Natural killer cell (primary cell): ENCODE results near the gene IL3RA. TPM values are rescaled to one million over a fixed set of nuclear protein-coding genes. Genes with fewer than 3 reads are reported as not detected.
A peak's percentile ranks its signal among the peaks of the same experiment; 100 is the strongest.

Source experiments
- ATAC-seq, 3 donors: fragments of 150-1000 bp in 2 of 3; fragments of 200-7000 bp in 1 of 3; cut with Tn5 transposase; 1 replicate in 1 of 3; 2 replicates in 2 of 3; pipeline ENCODE4 v1.10.0; 2021; ENCODE audit warnings: mild to moderate bottlenecking in 2 of 3, moderate library complexity in 2 of 3
- DNase-seq, 2 donors: peaks; one replicate each; pipeline versions ENCODE4 v3.0.0 to v3.0.0-alpha.2; 2013 to 2021; ENCODE audit warnings: mixed read lengths in 1 of 2
- H3K27ac ChIP-seq: one replicate; pipeline ENCODE4 v1.5.1; 2013; ENCODE audit warnings: mild to moderate bottlenecking, low read length
- H3K27me3 ChIP-seq: one replicate; pipeline ENCODE4 v1.6.1; 2013; ENCODE audit warnings: low read length; ENCODE audit not compliant: control insufficient read depth, insufficient read depth
- H3K36me3 ChIP-seq: one replicate; pipeline ENCODE4 v1.6.1; 2013; ENCODE audit warnings: low read length; ENCODE audit not compliant: control insufficient read depth, insufficient read depth
- H3K4me1 ChIP-seq: one replicate; pipeline ENCODE4 v1.6.1; 2013; ENCODE audit warnings: low read length; ENCODE audit not compliant: control insufficient read depth, insufficient read depth
- H3K4me3 ChIP-seq: one replicate; pipeline ENCODE4 v1.5.1; 2013; ENCODE audit warnings: low read length
- H3K9me3 ChIP-seq: one replicate; pipeline ENCODE4 v1.6.1; 2013; ENCODE audit warnings: low read length; ENCODE audit not compliant: control insufficient read depth, insufficient read depth
- H3K27ac Mint-ChIP-seq, 2 donors: one replicate each; pipeline ENCODE4 v1.8.0; 2022; ENCODE audit warnings: mild to moderate bottlenecking in 2 of 2, mixed read lengths in 2 of 2, moderate library complexity in 1 of 2
- H3K27me3 Mint-ChIP-seq, 2 donors: one replicate each; pipeline ENCODE4 v1.8.0; 2022; ENCODE audit warnings: low read depth in 2 of 2, mixed read lengths in 2 of 2
- H3K36me3 Mint-ChIP-seq: one replicate; pipeline ENCODE4 v1.8.0; 2022; ENCODE audit warnings: mixed read lengths
- H3K4me1 Mint-ChIP-seq, 2 donors: one replicate each; pipeline ENCODE4 v1.8.0; 2022; ENCODE audit warnings: mixed read lengths in 2 of 2
- H3K4me3 Mint-ChIP-seq: one replicate; pipeline ENCODE4 v1.8.0; 2022; ENCODE audit warnings: mild to moderate bottlenecking, moderate library complexity, mixed read lengths
- H3K9me3 Mint-ChIP-seq, 2 donors: one replicate each; pipeline ENCODE4 v1.8.0; 2022; ENCODE audit warnings: mixed read lengths in 2 of 2
- WGBS: methylation state at CpG from one replicate; pipeline ENCODE4 v1.1.7; 2013; ENCODE audit warnings: missing lambda C conversion rate; ENCODE audit not compliant: insufficient coverage; 5-methylcytosine and 5-hydroxymethylcytosine counted together
- intact Hi-C: fragments of 100-400 bp; cut with micrococcal nuclease; formaldehyde crosslinking; loops from one replicate; pipeline ENCODE4 v1.14.2; 2022
- total RNA-seq, 4 donors: library from RNA; stranded (reverse); fragments of 120-200 nt in 1 of 4; gene quantifications; one replicate each; pipeline versions ENCODE4 v1.2.3 to v1.2.4, GENCODE V29; 2013 to 2022
- TF ChIP-seq, protein P1 (sequence below): fragments of 200-600 bp; IDR thresholded peaks from one replicate; pipeline ENCODE4 v1.8.0; 2022; ENCODE audit warnings: antibody characterized with exemption

The IL3RA gene
- total RNA-seq, 3 donors from 2014 or later (not counting 1 experiment from before 2014, with no cell fraction given) = 3.3 to 97.9 (median 4.4) TPM

DNA sequence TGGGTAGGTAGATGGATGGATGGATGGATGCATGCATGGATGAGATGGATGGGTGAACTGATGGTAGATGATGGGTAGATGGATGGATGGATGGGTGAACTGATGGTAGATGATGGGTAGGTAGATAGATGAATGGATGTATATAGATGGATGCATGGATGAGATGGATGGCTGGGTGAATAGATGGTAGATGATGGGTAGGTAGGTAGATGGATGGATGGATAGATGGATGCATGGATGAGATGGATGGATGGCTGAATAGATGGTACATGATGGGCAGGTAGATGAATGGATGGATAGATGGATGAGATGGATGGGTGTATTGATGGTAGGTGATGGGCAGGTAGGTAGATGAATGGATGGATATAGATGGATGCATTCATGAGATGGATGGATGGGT lies 70.5 kb downstream of the IL3RA start:
- no peak overlapping the region for H3K4me3 ChIP-seq
- Mint-ChIP-seq H3K4me3 (no peak overlapping the region), H3K4me1 (no peaks in the 10 kb centered on the region), H3K27me3 (no peaks in the 10 kb centered on the region), H3K36me3 (no peaks in the 10 kb centered on the region), H3K27ac (no peak overlapping the region), H3K9me3 (no peaks in the 10 kb centered on the region)
- H3K9me3 ChIP-seq = no peaks in the 10 kb centered on the region
- no peaks in the 10 kb centered on the region for H3K27me3 ChIP-seq
- no peak overlapping the region for H3K27ac ChIP-seq
- DNase-seq (no peak), ATAC-seq (no peak)
- no peaks in the 10 kb centered on the region for H3K4me1 ChIP-seq
- TF ChIP-seq, protein P1, sequence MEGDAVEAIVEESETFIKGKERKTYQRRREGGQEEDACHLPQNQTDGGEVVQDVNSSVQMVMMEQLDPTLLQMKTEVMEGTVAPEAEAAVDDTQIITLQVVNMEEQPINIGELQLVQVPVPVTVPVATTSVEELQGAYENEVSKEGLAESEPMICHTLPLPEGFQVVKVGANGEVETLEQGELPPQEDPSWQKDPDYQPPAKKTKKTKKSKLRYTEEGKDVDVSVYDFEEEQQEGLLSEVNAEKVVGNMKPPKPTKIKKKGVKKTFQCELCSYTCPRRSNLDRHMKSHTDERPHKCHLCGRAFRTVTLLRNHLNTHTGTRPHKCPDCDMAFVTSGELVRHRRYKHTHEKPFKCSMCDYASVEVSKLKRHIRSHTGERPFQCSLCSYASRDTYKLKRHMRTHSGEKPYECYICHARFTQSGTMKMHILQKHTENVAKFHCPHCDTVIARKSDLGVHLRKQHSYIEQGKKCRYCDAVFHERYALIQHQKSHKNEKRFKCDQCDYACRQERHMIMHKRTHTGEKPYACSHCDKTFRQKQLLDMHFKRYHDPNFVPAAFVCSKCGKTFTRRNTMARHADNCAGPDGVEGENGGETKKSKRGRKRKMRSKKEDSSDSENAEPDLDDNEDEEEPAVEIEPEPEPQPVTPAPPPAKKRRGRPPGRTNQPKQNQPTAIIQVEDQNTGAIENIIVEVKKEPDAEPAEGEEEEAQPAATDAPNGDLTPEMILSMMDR = no peak
- intact Hi-C loops = no loop called here
- peaks cover 49% of the 10 kb centered on the region for H3K36me3 ChIP-seq

DNA sequence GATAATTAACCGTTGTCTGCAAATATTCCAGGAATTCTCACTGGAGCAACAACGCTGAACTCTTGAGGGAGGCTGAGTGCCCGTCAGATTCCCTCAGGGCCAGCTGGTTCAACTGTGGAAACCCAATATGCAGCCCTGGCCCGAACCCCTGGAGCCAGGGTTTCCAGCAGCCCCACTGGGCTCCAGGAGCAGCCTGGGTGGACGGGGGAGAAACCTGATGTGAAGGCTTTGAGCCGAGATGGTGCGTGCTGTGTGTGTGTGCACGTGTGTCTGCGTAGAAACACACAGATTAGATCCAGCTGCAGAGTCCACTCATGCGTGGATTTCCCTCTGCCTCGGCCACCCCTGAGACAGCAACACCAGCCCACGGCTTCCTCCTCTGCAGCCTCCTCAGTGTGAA lies 74.7 kb downstream of the IL3RA start:
- Mint-ChIP-seq H3K4me1 (peaks cover 6 to 7% of the 10 kb centered on the region in 2 donors), H3K36me3 (peaks cover 8% of the 10 kb centered on the region), H3K9me3 (no peaks in the 10 kb centered on the region), H3K27ac (no peak overlapping the region), H3K27me3 (no peaks in the 10 kb centered on the region), H3K4me3 (no peak overlapping the region)
- Histone ChIP-seq H3K9me3 (no peaks in the 10 kb centered on the region), H3K27me3 (no peaks in the 10 kb centered on the region), H3K36me3 (peaks cover 28% of the 10 kb centered on the region), H3K27ac (no peak overlapping the region), H3K4me3 (no peak overlapping the region), H3K4me1 (no peaks in the 10 kb centered on the region)
- intact Hi-C loops = no loop called here
- no peak for DNase-seq
- WGBS = 84% methylated on average over 12 of the region's 12 CpGs
- TF ChIP-seq, protein P1 = no peak
- no peak for ATAC-seq

DNA sequence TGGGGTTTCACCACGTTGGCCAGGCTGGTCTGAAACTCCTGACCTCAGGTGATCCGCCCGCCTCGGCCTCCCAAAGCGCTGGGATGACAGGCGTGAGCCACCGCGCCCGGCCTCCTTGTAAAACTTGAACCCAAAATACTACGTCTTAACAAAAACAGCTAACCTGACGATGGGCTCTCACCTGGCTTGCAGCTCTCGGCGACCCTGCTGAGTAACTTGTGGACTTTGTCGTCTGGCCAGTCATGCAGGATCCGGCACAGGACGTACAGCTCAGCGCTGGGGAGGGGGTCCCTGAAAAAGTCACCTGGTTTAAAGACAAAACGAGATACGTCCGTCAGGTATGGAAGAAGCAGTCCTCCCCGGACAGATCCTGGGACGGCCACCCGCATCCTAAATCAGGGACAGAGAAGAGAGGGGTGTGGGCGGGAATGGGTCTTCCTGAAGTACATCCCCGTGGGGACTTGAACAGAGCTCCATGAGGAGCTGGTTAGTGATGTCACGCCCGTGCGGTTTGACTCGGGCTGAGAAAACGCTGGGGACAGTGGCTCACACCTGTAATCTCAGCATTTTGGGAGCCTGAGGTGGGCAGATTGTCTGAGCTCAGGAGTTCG lies 76.1 kb downstream of the IL3RA start:
- Histone ChIP-seq H3K4me3 (no peak overlapping the region), H3K4me1 (no peaks in the 10 kb centered on the region), H3K9me3 (no peaks in the 10 kb centered on the region), H3K27ac (no peak overlapping the region), H3K36me3 (peaks cover 15% of the 10 kb centered on the region), H3K27me3 (no peaks in the 10 kb centered on the region)
- Mint-ChIP-seq H3K4me3 (no peak overlapping the region), H3K36me3 (peaks cover 8% of the 10 kb centered on the region), H3K4me1 (peaks cover 6 to 7% of the 10 kb centered on the region in 2 donors), H3K9me3 (no peaks in the 10 kb centered on the region), H3K27ac (peak overlapping the region in 1 of 2 donors; percentile 66), H3K27me3 (no peaks in the 10 kb centered on the region)
- ATAC-seq (no peak), DNase-seq (no peak)
- TF ChIP-seq, protein P1 = no peak
- intact Hi-C loops = no loop called here
- 92% methylated on average over 31 of the region's 31 CpGs for WGBS

DNA sequence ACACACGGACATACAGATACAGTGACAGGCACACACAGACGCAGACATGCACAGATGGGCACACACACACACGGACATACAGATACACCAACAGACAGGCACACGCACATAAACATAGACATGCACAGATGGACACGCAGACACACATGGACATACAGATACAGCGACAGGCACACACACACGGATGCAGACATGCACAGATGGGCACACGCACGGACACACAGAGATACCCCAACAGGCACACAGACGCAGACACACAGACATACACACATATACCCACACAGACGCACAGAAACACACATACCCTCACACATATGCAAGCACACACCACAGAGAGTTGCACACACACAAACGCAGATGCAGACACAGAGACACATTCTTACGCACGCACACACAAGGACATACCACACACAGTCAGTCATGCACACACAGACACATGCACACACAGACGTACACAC lies 79.8 kb downstream of the IL3RA start:
- Mint-ChIP-seq H3K27me3 (no peaks in the 10 kb centered on the region), H3K27ac (no peak overlapping the region), H3K36me3 (peaks cover 8% of the 10 kb centered on the region), H3K9me3 (peaks cover 3 to 5% of the 10 kb centered on the region in 2 donors), H3K4me3 (no peak overlapping the region), H3K4me1 (peaks cover 7 to 16% of the 10 kb centered on the region in 2 donors)
- no peak overlapping the region for H3K27ac ChIP-seq
- H3K4me3 ChIP-seq = no peak overlapping the region
- ATAC-seq (no peak), DNase-seq (no peak)
- intact Hi-C loops = no loop called here
- no peaks in the 10 kb centered on the region for H3K4me1 ChIP-seq
- H3K9me3 ChIP-seq = peaks cover 7% of the 10 kb centered on the region
- TF ChIP-seq, protein P1 = no peak
- peaks cover 22% of the 10 kb centered on the region for H3K36me3 ChIP-seq
- H3K27me3 ChIP-seq = no peaks in the 10 kb centered on the region
- whole genome bisulfite sequencing = 83% methylated on average over 15 of the region's 15 CpGs
